Pancreas (tissue), 10 donors: Measurements from ENCODE around the gene SLC24A3. TPM values are rescaled to one million over a fixed set of nuclear protein-coding genes. Genes with fewer than 3 reads are reported as not detected.
"Not testable (repeated sequence)": the region's sequence is repeated elsewhere in the genome, so short reads cannot be mapped to it uniquely, and the experiment has no call there.

Experiments
- ATAC-seq, 4 donors: fragments of 200-7000 bp; cut with Tn5 transposase; one replicate each; pipeline versions ENCODE4 v1.8.0 to v1.9.1; 2020; ENCODE audit warnings: mild to moderate bottlenecking in 4 of 4, moderate library complexity in 4 of 4
- DNase-seq, 6 donors: peaks; one replicate each; pipeline ENCODE4 v3.0.0-alpha.2; 2020
- FAIRE-seq: peaks from 2 replicates; lab custom pipeline; 2012; peaks lifted over from hg19 to GRCh38; lab: Jason Lieb, UNC
- H3K27ac ChIP-seq, 4 donors: fragments of 200-600 bp; sonication (generic); 1 replicate in 3 of 4; 2 replicates in 1 of 4; pipeline versions ENCODE4 v1.5.0 to v1.8.0; 2020
- H3K27me3 ChIP-seq, 4 donors: fragments of 200-600 bp; one replicate each; pipeline ENCODE4 v1.8.0; 2021
- H3K36me3 ChIP-seq, 3 donors: fragments of 200-600 bp; sonication (generic) in 1 of 3; one replicate each; pipeline versions ENCODE4 v1.5.0 to v1.8.0; 2020 to 2021
- H3K4me1 ChIP-seq, 3 donors: fragments of 200-600 bp; one replicate each; pipeline ENCODE4 v1.8.0; 2021
- H3K4me3 ChIP-seq, 4 donors: fragments of 200-600 bp; sonication (generic) in 2 of 4; one replicate each; pipeline versions ENCODE4 v1.5.0 to v1.8.0; 2020 to 2021
- H3K9me3 ChIP-seq, 4 donors: fragments of 200-600 bp; one replicate each; pipeline ENCODE4 v1.8.0; 2021
- CTCF ChIP-seq, 4 donors: fragments of 200-600 bp; sonication (generic) in 3 of 4; IDR thresholded peaks; one replicate each; pipeline versions ENCODE4 v1.5.0 to v1.8.0; 2021; ENCODE audit warnings: antibody characterized with exemption in 4 of 4
- WGBS, 2 donors: extraction: QIAGEN DNeasy Blood & Tissue Kit; methylation state at CpG; one replicate each; pipeline ENCODE4 v1.1.7; 2013; 5-methylcytosine and 5-hydroxymethylcytosine counted together
- intact Hi-C, 3 donors: fragments of 100-400 bp; cut with DNase I; formaldehyde crosslinking; loops; one replicate each; pipeline versions ENCODE4 v1.11.1 to v1.14.2; 2022
- polyA plus RNA-seq, 2 donors: library from polyadenylated mRNA; stranded (reverse); fragments of 200-250 nt; gene quantifications; one replicate each; pipeline ENCODE4 v1.2.3, GENCODE V29; 2013
- total RNA-seq, 6 donors: library from RNA; stranded (reverse); fragmentation: NEBNext Ultra II Directional in 4 of 6; extraction: Animal tissue kit (Norgen Biotek cat#: 25700) in 4 of 6; gene quantifications; one replicate each; pipeline versions ENCODE4 v1.2.1 to v1.2.4, GENCODE V29; 2021 to 2023
- donor health status: healthy with polysubstance abuse.
- donor health status: DM: no; HTN: no; CAD: no; lungs with moderate emphysema.
- donor health status: DM: no; HTN: no; CAD: no.
- donor health status: control.
- donor health status: control.
- donor health status: Bipolar disorder and iron deficiency.
- donor health status: DM: yes; HTN: yes; CAD: no.
- donor health status: DM: no; HTN: no; CAD: no.
- donor health status: DM: no; HTN: no; CAD: no.
- donor health status: DM: yes; HTN: yes; CAD: no.

The SLC24A3 gene
- total and polyA plus RNA-seq, 8 donors, result 0.28 to 0.87 (median 0.49) TPM

DNA sequence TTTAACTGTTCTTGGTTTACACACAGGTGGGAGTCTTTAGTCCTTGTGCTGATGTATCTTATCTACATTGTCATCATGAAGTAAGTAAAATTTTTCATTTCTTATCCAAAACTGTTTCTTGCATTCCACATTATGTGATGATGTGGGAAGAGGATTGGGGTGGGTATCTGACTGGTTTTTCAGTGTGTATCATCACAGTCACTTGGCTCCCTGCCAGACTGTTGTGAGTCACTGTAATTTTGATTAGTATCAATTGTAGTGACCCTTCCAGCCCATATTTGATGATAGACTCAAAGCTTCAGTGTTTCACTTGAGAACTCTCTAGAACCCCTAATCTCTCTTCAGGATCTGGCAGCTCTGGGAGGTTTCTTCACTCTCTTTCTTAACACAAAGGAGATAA is 461.1 kb downstream of the SLC24A3 start:
- DNase-seq, result no peak
- Histone ChIP-seq H3K4me1 (no peaks in the 10 kb centered on the region), H3K36me3 (no peaks in the 10 kb centered on the region), H3K27me3 (no peaks in the 10 kb centered on the region), H3K4me3 (no peak overlapping the region), H3K27ac (no peak overlapping the region), H3K9me3 (no peaks in the 10 kb centered on the region)
- no peak for FAIRE-seq
- intact Hi-C loops, result no loop called here
- no peak for ATAC-seq
- no peak for TF ChIP-seq CTCF (IDR thresholded peaks at IDR 0.05)

DNA sequence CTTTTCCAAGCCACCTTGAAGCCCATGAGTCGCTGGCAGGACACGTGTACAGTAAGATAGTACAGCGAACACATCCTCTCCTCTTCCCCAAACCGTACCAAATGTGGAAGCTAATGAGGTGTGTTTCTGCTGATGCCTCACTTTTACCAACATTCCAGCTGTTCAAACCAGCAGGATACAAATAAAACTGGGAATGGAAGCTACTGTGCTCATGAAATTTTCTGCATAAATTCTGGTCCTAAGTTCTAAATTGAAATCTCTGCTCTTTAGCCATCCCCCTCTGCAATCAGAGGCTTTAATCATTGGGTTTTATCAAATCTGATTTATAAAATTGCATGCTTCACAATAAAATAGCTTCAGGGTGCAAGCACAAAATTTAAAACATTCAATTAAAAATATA is 463.8 kb downstream of the SLC24A3 start:
- Histone ChIP-seq H3K27me3 (no peaks in the 10 kb centered on the region), H3K36me3 (no peaks in the 10 kb centered on the region), H3K4me3 (no peak overlapping the region), H3K4me1 (no peaks in the 10 kb centered on the region), H3K27ac (no peak overlapping the region), H3K9me3 (no peaks in the 10 kb centered on the region)
- ATAC-seq (no peak), DNase-seq (no peak), FAIRE-seq (no peak)
- intact Hi-C loops, result no loop called here
- no peak for TF ChIP-seq CTCF (IDR thresholded peaks at IDR 0.05)
- 72 to 81% methylated on average over 4 of the region's 4 CpGs for WGBS, 2 donors

GRCh38 chr20:19677336-19677735 is 464.9 kb downstream of the SLC24A3 start:
- no peak for ATAC-seq
- DNase-seq, result no peak
- no peak for TF ChIP-seq CTCF (IDR thresholded peaks at IDR 0.05)
- Histone ChIP-seq H3K9me3 (no peaks in the 10 kb centered on the region), H3K27ac (no peak overlapping the region), H3K4me1 (no peaks in the 10 kb centered on the region), H3K27me3 (no peaks in the 10 kb centered on the region), H3K36me3 (no peaks in the 10 kb centered on the region), H3K4me3 (no peak overlapping the region)
- no peak for FAIRE-seq
- intact Hi-C loops, result no loop called here
- 68 to 82% methylated on average over 5 of the region's 5 CpGs for WGBS, 2 donors

GRCh38 chr20:19678591-19678990 is 466.1 kb downstream of the SLC24A3 start:
- H3K9me3 ChIP-seq, ATAC-seq, intact Hi-C loops, H3K4me1 ChIP-seq, H3K36me3 ChIP-seq, FAIRE-seq, H3K27me3 ChIP-seq, H3K4me3 ChIP-seq, DNase-seq, H3K27ac ChIP-seq: not testable (repeated sequence)
- WGBS, 2 donors, result 93 to 97% methylated on average over 17 to 36 of the region's 38 CpGs

- intact Hi-C loops, result loop anchor here in 1 of 3 donors (10.0 kb wide), 1 partner anchor 325 kb away; no protein-coding TSS in a partner anchor
- FAIRE-seq (no peak), ATAC-seq (no peak), DNase-seq (no peak)
- no peak overlapping the region for H3K27ac ChIP-seq
- no peak for TF ChIP-seq CTCF (IDR thresholded peaks at IDR 0.05)
- no peaks in the 10 kb centered on the region for H3K36me3 ChIP-seq
- 77 to 83% methylated on average over 5 of the region's 5 CpGs for WGBS, 2 donors
- H3K4me3 ChIP-seq, result no peak overlapping the region
- H3K4me1 ChIP-seq, result no peaks in the 10 kb centered on the region
- no peaks in the 10 kb centered on the region for H3K9me3 ChIP-seq
- no peaks in the 10 kb centered on the region for H3K27me3 ChIP-seq
Observed at GRCh38 chr20:19679900-19680495, 467.6 kb downstream of the SLC24A3 start.
